KOPT-K1 (cell line): Measurements from ENCODE around the gene HLA-DRB1.

Experiments used
- H3K27ac ChIP-seq: fragments of 200-600 bp; sonication (generic); 2 replicates; pipeline ENCODE4 v1.5.1; 2016; ENCODE audit warnings: antibody characterized with exemption, mild to moderate bottlenecking, low read depth, low read length; ENCODE audit not compliant: poor library complexity, severe bottlenecking
- H3K36me3 ChIP-seq: fragments of 200-600 bp; sonication (generic); 2 replicates; pipeline ENCODE4 v1.5.1; 2017; ENCODE audit warnings: antibody characterized with exemption, mild to moderate bottlenecking, low read length, moderate library complexity; ENCODE audit not compliant: insufficient read depth
- H3K9me3 ChIP-seq: fragments of 200-600 bp; sonication (generic); 2 replicates; pipeline ENCODE4 v1.5.1; 2017; ENCODE audit warnings: antibody characterized with exemption, low read length, mild to moderate bottlenecking; ENCODE audit not compliant: insufficient read depth, poor library complexity, severe bottlenecking

Gene HLA-DRB1

GRCh38 chr6:32615885-32616532 is 26.4 kb upstream of the HLA-DRB1 start:
- Histone ChIP-seq H3K9me3 (peaks cover 10% of the 10 kb centered on the region), H3K27ac (no peak overlapping the region), H3K36me3 (no peaks in the 10 kb centered on the region)

GRCh38 chr6:32614366-32615081 is 24.9 kb upstream of the HLA-DRB1 start:
- peaks cover 10% of the 10 kb centered on the region for H3K9me3 ChIP-seq
- H3K27ac ChIP-seq, result no peak overlapping the region
- no peaks in the 10 kb centered on the region for H3K36me3 ChIP-seq

GRCh38 chr6:32613475-32613874 is 23.8 kb upstream of the HLA-DRB1 start:
- Histone ChIP-seq H3K36me3 (no peaks in the 10 kb centered on the region), H3K27ac (no peak overlapping the region), H3K9me3 (peaks cover 10% of the 10 kb centered on the region)

DNA sequence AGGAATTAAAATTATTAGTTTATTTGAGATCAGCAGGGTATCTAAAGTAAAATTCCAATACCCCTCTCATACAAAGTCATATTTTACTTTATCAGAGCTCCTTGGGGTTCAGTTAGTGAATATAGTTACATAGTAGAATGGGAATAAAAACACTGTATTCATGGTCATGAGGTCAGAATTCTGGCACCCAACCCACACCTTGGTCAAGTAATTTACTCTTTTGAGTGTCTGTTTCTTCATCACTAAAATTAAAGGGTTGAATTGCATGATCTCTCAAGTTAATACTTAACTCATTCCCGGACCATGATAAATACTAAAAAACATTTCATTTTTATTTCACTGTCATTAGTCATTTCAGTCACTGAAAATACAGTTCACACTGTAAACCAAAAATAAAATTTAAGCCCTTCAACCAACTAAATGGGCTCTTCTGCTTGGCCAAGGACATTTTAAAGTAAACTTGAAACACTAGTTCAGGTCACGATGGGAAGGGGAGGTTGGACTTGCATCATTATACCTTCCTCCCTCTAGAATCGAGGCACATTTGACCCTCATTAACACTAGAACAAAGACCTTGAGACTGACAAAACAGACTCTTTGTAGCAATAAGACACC is 21.1 kb upstream of the HLA-DRB1 start:
- Histone ChIP-seq H3K27ac (no peak overlapping the region), H3K36me3 (no peaks in the 10 kb centered on the region), H3K9me3 (no peaks in the 10 kb centered on the region)

- no peaks in the 10 kb centered on the region for H3K36me3 ChIP-seq
- H3K27ac ChIP-seq, result no peak overlapping the region
- no peaks in the 10 kb centered on the region for H3K9me3 ChIP-seq
Observed at GRCh38 chr6:32609731-32610640, 20.3 kb upstream of the HLA-DRB1 start.

DNA sequence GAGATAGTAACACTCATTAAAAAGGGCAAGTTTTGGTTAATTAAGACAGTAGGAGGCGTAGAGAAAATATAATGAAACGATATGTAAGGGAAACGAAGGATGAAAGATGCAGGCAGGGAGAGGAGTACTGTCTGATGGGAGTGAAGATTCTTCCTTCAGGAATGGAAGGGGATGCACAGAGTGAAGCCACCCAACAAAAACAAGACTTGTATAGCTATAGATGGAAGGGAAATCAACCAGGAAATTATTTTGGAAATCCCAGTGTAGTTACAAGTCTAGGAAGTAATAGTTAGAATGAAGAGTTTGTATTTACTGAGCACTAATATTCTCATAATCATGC is 19.7 kb upstream of the HLA-DRB1 start:
- H3K27ac ChIP-seq, result no peak overlapping the region

DNA sequence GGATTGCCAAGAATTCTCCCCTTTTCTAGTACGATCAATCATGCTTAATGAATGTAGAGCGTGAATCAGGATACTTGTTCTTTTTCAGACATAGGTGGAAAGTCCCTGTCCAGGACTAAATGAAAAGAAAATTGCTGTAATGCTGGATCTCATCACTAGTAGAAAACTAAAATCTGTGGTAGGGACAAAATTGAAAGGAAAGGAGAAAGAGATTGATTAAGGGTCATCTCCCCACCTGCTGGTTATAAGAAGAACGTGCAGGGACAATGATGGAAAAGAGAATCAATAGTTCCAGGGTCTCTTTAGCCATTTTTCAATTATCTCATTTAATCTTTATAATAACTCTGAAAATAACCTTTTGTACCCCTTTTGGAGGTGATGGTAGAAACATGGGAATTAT is 18.7 kb upstream of the HLA-DRB1 start:
- Histone ChIP-seq H3K36me3 (no peaks in the 10 kb centered on the region), H3K27ac (no peak overlapping the region), H3K9me3 (no peaks in the 10 kb centered on the region)

More for the DNA sequence above, 19.7 kb upstream of the HLA-DRB1 start:
- Histone ChIP-seq H3K9me3 (no peaks in the 10 kb centered on the region), H3K36me3 (no peaks in the 10 kb centered on the region)

DNA sequence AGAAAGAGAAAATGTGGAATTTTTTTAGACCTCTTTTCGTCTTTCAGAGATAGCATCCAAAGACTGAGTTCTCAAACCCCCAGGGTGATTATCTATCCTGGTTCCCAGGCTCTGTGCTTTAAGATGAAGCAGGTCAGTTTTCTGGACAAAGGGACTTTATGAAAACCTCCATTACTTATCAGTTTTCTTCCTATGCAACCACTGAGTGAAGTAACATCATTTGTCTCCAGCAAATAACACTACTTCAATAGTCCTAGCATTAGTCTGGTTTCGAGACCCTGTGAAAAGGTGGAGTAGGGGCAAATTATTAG is 18.3 kb upstream of the HLA-DRB1 start:
- Histone ChIP-seq H3K27ac (no peak overlapping the region), H3K36me3 (no peaks in the 10 kb centered on the region), H3K9me3 (no peaks in the 10 kb centered on the region)

DNA sequence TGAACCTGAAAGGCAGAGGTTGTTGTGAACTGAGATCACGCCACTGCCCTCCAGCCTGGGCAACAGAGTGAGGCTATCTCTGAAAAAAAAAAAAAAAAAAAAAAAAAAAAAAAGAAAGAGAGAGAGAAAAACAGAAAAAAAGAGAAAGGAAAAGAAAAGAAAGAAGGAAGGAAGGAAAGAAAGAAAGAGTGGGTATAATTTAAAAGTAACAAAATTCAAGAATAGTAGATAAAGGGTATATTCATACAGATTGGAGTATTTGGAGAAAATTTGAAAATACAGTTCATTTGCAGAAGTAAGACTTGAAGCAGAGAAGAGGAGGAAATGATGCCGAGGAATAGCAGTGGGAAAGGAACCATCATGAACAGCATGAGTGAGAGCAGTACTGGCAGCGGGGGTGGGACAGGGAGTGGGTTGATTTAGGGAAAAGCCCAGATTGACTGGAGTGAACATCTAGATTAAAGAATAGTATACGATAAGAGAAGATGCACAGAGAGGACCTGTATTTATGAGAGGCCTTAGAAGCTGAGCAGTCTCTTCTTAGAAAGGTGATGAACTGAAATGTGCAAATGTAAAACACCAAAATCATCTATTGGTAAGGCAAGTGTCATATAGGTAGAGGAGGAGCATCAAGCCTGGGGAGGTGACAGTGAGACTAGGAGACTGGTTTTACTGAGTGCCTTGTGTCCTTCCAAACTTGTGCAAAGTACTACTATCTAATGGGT is 17.8 kb upstream of the HLA-DRB1 start:
- Histone ChIP-seq H3K36me3 (no peaks in the 10 kb centered on the region), H3K9me3 (no peaks in the 10 kb centered on the region), H3K27ac (no peak overlapping the region)

GRCh38 chr6:32604434-32604877 is 14.8 kb upstream of the HLA-DRB1 start:
- H3K27ac ChIP-seq, result no peak overlapping the region
- H3K36me3 ChIP-seq, result no peaks in the 10 kb centered on the region
- no peaks in the 10 kb centered on the region for H3K9me3 ChIP-seq

DNA sequence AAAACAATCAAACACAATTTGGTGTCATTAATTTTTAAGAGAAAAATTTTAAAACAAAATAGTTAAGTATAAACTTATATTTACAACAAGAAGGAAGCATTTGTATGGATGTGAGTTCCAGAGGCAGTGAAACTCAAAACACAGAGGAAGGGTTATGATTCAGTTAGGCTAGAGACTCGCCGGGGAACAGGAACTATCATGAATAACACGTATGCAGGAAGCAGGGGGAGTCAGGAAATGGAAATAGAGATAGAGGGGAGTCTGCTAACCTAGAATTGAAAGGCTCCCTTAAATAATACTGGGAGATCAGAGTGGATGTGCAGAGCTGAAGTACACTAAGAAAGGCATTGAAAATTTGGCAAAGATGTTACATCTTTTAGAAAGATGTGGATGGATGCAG is 14.2 kb upstream of the HLA-DRB1 start:
- H3K36me3 ChIP-seq, result no peaks in the 10 kb centered on the region

DNA sequence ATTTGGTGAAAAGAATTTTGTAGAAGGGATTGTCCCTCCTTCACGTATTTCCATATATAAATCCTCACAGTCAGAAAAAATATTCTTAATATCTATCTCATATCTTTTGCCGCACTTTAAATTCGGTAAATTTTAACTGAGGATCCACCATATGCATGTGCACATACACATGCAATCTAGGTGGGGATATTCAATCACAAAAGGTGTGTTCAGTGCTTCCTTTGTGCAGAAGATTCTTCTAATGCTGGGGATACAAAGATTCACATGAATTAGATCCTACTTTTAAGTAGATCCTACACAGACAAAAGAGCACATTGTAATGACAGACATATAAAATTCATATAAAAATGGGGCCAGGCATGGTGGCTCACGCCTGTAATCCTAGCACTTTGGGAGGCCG is 13.6 kb upstream of the HLA-DRB1 start:
- no peaks in the 10 kb centered on the region for H3K9me3 ChIP-seq
- H3K36me3 ChIP-seq, result no peaks in the 10 kb centered on the region
- no peak overlapping the region for H3K27ac ChIP-seq

More for the DNA sequence above, 14.2 kb upstream of the HLA-DRB1 start:
- H3K9me3 ChIP-seq, result no peaks in the 10 kb centered on the region
- H3K27ac ChIP-seq, result no peak overlapping the region

DNA sequence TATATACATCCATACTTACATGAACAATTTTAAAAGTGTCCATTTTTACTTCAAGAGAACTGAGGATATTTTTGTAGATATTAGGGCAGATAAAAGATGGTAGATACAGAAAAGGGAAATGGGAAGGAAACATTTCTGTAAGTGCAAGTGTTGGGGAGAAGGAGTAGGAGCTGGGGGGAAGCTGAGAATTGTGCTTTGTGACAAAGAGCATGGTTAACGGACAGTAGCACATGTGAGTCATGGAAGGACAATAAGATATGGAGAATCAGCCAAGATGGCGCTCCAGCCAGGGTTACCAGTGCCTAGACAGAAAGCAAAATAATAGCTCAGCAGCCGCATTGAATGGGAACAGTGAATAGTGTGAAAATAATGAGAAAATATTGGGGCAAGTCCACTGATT is 12.7 kb upstream of the HLA-DRB1 start:
- Histone ChIP-seq H3K9me3 (no peaks in the 10 kb centered on the region), H3K36me3 (no peaks in the 10 kb centered on the region), H3K27ac (no peak overlapping the region)

GRCh38 chr6:32597024-32597423 is 7.4 kb upstream of the HLA-DRB1 start:
- Histone ChIP-seq H3K36me3 (no peaks in the 10 kb centered on the region), H3K27ac (no peak overlapping the region), H3K9me3 (no peaks in the 10 kb centered on the region)
